Measurements from ENCODE around the gene ARMC2. TPM values are rescaled to one million over a fixed set of nuclear protein-coding genes. Genes with fewer than 3 reads are reported as not detected.
"Not testable (repeated sequence)": the region's sequence is repeated elsewhere in the genome, so short reads cannot be mapped to it uniquely, and the experiment has no call there.

ARMC2 gene
- total RNA-seq, 1 donor from 2014 or later, result 1.1 TPM

DNA sequence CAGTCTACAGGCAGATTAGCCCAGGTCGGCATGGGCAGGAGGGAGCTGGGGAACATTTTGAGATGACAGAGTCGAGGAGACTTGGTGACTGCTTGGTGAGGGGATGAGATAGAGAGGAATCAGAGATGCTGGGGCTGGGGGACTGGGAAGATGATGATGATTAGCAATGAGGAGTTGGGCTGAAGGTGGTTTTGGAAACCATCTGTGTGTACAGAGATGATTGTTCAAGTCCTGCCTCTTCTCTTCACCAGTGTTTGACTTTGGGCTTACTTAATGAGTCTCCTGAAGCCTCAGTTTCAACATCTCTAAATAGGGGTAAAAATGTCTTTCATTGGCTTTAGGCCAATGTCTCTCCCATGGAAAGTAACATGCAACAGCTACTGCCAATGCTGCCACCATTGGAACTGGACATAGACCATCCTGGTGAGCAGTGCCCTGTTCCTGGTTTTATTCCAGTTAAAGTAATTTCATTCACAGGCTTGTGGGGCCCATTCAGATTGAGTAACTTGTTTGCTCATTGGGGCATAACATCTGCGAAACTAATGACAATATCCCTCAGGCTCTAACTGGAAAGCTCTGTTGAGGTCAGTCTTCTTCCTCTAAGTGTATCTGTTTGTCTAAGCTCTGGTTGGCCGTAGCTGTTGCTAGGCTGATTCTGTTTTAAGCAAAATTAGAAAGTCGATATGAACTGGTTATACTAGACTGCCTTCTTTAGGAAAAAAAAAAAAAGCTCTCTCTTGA, 99.1 kb downstream of the ARMC2 start:
- DNase-seq (ENCODE audit: low spot score) (no peak), ATAC-seq (peak; percentile 66)

DNA sequence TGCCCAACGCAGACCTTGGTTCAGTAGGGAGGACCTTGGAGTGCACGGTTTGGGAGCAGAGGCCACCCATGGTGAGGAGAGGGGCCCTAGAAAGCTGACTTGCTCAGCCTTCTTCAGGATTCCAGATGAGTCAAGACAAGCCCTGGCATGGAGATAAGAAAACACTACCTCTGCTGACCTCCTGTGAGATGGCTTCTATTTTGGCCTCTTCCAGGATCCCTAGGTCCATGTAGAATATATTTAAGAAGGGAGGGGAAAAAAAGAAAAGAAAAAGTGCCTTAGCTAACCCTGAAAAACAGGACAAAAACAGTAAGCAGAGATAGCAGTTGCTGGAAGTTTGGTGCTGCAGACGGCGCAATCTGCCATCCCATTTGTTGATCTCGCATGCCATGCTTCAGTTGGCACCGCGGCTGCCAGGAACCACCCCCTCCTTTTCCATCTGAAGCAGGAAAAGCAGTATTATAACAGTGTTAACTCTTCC, 100.0 kb downstream of the ARMC2 start:
- no peak for DNase-seq (ENCODE audit: low spot score)
- ATAC-seq, result no peak

DNA sequence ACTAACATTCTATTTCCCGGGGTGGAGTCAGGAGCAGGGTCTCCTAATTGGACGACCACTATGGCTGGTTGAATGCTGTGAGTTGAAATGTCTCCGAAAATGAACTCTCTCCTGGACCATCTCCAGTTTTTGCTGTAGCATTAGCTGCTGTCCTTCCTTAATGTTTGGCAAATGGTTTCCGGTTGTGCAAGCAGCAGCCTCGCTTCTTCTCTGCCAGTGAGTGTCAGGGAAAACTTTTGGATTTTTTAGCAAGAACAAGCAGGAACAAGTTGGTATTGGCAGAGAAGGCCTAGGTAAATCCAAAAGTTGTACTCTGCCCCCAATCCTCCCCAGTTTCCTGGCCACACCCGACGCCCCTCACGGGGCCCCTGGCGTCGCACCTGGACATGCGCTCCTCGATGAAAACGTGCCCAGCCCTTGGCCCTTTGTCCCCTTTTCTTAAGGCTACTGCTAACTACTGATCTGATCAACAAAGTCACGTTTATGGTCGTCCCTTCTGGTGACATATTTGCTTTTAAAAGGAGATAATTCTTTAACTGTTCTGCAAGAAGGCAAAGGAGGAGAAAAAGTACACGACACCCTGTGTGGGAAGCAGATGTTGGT, 103.2 kb downstream of the ARMC2 start:
- ATAC-seq (peak; percentile 64), DNase-seq (ENCODE audit: low spot score) (peak; percentile 58)

DNA sequence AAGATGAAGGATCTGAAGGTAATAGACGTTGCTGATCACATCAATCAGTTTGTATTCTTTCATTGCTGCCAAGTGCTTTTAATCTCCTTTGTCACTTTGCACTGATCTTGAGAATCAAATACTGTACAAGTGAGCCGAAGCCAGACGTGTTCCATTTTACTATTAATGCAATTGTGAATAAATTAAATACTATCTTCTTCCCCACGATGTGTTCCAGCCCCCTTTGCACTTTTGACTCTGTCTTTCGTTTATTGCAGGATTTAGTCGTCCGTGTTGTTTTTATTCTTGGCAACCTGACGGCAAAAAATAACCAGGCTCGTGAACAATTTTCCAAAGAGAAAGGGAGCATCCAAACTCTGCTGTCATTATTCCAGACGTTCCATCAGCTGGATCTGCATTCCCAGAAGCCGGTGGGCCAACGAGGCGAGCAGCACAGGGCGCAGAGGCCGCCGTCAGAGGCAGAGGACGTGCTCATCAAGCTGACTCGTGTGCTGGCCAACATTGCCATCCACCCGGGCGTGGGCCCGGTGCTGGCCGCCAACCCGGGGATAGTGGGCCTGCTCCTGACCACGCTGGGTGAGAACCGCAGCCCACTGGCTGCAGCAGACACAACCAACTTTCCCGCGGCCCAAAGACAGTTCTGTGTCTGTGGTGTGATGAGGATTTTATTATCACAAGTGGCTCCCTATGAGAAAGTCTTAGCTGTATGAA, 104.7 kb downstream of the ARMC2 start:
- ATAC-seq, result no peak

DNA sequence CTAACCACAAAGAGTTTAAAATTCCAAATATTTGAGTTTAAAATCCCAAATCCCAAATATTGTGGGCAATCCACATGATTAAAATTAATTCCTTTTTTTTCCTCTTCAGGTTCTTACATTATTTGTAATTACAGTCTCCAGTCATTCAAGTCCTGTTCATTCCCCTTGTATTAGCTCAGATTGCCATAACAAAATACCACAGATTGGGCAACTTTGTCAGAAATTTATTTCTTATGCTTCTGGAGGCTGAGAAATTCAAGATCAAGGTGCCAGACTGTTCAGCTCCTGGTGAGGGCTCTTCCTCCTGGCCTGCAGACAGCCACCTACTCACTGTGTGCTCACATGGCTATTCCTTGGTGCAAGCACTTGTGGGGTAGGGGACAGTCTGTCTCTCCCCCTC, 105.5 kb downstream of the ARMC2 start:
- ATAC-seq, result no peak

More for the DNA sequence above, 104.7 kb downstream of the ARMC2 start:
- DNase-seq (ENCODE audit: low spot score), result no peak

DNA sequence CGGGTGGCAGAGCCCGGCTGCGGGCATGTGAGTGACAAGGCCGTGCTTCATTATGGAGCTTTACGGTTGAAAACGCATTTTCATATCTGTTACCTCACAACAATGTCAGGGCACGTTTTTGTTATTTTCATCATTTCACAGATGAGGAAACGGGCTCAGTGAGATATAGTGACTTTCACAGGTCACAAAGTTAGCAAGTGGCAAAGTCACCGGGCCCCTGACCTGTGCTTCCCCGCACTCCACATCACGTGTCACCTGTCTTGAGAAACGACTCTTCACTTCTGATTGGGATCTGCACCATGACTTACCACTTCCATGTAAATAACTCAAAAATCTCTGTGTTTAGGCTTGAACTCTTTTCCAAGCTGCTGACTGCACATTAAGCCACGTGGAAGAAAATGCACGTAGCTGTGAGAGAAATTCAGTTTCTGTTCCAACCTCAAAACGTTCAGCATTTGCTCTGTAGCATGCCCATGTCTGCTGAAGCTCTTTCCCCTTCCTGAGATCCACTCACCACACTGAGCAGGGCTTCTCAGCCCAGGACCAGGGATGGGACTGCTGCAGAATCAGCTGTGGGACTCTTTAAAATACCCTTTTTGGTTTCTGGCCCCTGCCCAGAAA, 107.2 kb downstream of the ARMC2 start:
- ATAC-seq (no peak), DNase-seq (ENCODE audit: low spot score) (no peak)

More for the DNA sequence above, 105.5 kb downstream of the ARMC2 start:
- DNase-seq (ENCODE audit: low spot score), result no peak

DNA sequence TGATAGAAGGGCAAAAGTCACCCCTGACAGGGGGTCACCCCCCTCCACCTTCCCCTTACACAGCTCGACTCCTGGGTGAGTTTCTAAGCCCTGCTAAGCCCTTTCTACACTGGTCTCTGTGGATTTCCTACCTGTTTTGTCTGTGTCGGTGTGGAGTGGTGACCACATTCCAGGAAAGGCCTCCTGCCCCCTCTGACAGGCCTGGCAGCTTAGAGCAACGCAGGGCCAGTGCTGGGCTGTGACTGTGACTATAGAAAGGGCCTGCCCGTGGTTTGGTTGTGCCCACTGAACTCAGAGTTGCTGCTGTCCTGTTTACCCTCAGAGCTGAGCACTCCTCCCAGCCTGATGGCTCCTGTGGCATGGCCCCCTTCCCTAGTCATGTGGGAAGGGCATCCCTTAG, 109.0 kb downstream of the ARMC2 start:
- ATAC-seq, result peak; percentile 16

DNA sequence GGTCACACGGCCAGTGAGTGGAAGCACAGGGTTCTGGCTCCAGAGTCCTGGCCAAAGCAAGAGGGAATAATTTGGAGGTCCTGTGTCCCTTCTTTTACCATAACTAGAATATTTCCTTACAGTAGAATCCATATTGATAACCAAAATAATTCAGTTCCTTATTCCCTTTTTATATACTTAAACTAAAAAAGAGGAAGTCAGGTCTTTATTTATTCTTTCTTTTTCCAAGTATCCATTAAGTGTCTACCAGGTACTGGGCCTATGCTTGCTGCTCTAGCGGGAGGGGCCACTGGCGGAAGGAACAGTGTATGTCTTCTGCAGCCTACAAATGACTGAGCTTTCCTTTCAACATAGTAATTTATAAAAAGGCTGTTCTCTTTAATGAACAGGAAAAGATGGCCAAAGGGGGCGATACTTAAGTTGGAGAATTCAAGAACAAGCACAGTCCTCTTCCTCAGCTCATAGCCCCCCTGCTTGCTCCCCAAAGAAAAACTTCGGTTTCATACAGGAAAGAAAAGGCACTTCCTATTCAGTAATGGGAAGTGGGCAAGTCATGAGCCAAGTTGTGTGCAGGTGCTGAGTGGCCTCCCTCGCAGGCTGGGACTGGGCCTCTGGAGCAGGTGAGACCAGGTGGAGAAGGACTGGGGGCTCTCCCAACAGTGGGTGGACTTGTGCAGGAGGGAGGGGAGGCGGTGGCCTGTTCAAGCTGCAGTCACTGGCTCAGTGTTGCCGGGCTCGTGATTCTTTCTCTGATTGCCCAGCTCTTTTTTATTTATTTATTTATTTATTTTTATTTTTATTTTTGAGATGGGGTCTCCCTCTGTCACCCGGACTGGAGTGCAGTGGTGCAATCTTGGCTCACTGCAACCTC, 110.9 kb downstream of the ARMC2 start:
- DNase-seq (ENCODE audit: low spot score) (no peak), ATAC-seq (no peak)

More for the DNA sequence above, 109.0 kb downstream of the ARMC2 start:
- no peak for DNase-seq (ENCODE audit: low spot score)

DNA sequence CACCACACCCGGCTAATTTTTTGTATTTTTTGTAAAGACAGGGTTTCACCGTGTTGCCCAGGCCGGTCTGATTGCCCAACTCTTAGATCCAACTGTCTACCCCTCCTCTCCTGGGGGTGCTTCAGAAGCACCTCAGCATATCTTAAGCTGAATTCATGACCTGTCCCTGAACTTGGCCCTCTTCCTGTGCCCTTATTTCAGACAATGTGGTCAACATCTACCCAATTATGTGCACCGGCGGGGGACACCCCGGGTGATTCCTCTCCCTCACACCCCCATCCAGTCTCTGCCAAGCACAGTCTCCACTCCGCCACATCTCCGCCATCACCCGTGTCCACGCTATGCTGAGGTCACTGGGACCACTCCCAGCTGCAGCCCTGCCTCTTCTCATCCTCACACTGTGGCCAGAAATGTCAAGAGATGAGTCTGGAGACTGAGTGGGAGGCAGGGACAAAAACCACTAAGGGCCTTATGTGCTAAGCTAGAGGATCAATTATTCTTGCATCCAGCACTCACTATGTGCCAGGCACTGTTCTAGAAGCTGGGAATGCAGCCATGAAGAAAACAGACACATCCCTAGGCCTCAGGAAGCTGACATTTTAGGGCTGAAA, 111.9 kb downstream of the ARMC2 start:
- no peak for DNase-seq (ENCODE audit: low spot score)
- no peak for ATAC-seq

DNA sequence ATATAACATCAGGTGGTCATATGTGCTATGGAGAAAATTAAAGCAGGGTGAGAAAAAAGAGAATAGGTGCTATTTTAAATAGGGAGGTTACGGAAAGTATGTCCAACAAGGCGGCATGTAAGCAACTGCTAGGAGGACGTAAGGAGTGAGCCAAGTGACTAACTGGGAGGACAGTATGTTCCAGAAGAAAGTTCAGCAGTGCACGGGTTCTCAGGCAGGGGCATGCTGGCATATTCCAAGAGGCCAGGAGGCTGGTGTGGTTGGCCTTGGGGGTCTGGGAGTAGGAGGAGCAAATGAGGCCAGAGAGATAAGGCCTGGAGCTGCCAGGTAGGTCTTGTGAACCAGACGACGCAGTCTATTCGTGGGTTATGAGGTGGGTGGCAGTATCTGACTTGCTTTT, 112.4 kb downstream of the ARMC2 start:
- ATAC-seq, result no peak
- no peak for DNase-seq (ENCODE audit: low spot score)

DNA sequence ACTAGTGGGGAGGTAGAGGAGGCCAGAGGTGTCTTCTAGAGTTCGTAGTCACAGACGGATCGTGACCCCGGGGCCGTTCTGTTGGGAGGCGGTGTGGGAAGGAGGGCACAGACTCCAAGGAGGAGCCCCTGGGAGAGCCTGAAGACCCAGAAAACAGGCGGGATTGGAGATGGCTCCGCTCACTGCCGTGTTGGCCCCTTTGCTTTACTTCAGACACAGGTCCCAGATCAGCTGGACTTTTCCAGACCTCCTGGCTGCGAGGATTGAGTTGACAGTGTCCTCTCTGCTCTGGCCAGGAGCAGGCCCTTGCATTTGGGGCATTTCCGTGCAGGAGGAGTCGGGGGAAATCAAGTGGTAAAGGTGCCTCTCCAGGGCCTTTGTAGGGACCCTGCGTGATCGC, 112.9 kb downstream of the ARMC2 start:
- ATAC-seq (no peak), DNase-seq (ENCODE audit: low spot score) (no peak)

DNA sequence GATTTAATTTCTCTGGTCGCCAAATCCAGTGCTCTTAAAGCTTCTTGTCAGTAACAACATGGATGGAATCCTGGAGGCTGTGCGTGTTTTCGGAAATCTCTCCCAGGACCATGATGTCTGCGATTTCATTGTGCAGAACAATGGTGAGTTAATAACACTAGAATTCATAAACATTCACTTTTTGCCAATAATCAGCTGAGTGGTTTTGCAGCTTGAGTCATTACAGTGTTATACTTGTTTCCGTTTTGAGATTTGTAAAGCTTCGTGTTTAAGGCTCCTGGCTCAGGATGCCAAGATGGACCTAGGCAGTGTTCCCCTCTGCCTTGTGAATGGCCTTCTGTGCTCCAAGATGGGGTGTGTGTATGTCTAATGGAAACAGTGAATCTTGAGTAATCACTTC, 113.8 kb downstream of the ARMC2 start:
- ATAC-seq (no peak), DNase-seq (ENCODE audit: low spot score) (no peak)

DNA sequence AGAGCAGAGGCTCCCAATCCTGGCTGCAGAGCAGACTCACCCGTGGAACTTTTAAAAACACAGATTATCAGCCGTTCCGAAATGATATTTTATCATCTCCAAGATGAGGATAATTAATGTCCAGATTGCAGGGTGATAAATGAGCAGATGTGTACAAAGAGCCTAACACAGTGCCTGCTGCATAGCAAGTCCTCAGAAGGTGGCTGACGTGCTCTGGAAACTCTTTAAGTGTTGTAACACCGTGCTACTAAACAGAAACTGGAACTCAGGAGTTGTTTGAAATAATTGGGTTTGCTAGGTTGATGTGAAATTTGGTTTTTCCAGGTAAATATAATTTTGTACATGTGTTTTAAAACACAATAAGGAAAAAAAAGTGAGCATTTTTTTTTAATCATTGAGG, 118.0 kb downstream of the ARMC2 start:
- no peak for DNase-seq (ENCODE audit: low spot score)
- no peak for ATAC-seq

DNA sequence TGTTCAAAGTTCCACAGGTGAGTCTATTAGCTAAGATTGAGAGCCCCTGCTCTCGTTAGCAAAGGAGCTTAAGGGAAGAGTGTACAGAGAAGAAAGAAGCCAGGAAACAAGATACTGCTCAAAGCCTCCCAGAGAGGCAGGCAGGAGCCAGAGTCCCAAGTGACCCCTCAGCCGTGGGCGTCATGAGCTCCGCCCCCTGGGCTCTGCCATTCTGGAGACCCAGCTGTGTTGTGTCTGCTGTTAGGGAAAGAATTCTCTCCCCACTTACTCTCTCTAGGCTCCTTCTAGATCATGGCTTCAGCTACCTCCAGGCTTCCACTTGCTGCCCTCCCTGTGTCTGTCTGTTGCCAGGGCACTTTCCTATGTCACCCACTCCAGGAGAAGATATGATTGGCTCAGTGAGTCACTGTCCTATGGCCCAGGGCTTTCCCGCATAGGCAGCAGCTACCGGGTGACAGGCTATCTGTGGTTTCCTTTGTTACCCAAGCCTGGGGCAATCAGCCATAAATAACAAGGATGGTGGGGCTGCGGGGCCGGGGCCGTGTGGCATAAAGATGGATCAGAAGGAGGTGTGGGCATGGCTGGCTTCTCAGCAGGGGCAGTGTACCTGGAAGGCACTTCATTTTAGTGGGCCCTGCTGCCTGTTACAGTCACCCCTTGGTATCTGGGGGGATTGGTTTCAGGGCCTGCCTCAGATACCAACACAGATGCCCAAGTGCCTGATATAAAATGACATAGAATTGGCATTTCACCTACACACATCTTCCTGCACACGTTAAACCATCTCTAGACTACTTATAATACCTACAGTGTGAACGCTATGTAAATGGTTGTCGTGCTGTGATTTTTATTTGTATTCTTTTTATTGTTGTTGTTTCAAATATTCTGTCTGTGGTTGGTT, 118.9 kb downstream of the ARMC2 start:
- no peak for ATAC-seq
- DNase-seq (ENCODE audit: low spot score), result no peak

DNA sequence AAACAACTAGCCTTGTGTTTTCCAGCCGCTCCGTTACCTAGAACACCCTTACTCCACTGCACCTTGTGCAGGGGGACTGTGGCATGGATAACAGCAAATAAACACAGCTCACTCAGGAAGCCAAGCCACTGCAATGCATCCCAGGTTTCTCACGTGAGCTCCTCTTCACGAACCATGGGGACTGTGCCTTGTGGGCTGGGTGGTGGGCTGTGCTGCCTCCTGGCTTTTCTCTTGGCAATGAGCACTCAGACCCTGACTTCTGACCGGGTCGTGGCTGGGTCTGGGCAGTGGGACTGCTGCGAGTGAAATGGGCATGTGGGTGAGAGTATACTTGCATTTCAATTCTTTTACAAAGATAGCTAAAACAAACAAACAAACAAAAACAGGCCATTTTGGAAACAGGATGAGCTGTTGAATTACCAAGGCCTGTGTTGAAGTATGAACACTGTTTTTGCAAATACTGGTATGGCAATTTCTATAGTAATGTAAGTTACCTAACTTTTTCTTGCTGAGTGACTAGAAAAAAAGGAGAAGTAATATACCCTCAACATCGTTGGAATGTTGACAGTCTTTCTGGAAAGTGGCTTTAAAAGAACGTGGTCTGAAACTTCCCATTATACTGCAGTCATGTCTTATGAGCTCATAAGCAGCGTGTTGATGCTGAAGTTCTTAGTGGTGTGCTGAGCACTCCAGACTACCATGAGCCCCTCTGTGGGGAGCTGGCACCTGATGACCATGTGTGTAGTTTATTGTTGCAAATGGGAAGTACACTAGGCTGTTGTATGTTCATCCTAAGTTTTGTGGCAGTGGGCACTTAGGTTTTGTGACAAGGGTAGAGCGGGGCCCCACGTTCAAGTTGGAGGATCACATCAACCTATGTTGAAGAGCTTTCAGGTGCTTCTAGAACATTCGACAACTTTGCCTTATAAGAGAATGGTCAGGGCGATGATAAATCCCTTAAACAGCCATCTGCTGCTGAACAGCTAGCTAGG, 120.4 kb downstream of the ARMC2 start:
- no peak for DNase-seq (ENCODE audit: low spot score)
- no peak for ATAC-seq

DNA sequence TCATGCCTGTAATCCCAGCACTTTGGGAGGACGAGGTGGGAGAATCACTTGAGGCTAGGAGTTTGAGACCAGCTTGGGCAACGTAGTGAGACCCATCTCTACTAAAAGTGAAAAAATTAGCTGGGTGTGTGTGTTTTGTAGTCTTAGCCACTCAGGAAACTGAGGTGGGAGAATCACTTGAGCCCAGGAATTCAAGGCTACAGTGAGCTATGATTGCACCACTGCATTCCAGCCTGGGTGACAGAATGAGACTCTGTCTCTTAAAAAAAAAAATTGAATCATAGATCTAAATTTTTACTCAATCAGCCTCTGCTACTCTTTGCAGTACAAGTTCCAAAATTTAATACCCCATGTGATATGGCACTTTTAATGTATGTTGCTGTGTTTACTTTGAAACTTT, 121.6 kb downstream of the ARMC2 start:
- no peak for ATAC-seq

DNA sequence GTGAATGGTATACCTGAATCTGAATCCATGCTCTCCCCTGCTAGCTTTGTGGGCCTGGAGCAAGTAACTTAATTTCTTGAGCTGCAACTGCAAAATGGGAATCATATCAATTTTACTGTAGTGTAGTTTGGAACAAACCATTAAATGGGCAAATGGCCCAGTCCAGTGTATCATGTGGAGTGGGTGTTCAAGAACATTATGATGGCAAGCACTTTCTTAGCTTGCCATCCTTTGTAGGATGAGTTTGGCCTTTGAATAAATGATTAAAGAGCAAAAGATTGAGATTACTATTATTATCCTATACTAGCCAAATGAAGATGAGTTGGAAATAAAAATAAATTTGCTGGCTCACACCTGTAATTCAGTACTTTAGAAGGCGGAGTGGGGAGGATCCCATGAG, 126.0 kb downstream of the ARMC2 start:
- ATAC-seq, result no peak
- no peak for DNase-seq (ENCODE audit: low spot score)

More for the DNA sequence above, 121.6 kb downstream of the ARMC2 start:
- DNase-seq (ENCODE audit: low spot score), result no peak

DNA sequence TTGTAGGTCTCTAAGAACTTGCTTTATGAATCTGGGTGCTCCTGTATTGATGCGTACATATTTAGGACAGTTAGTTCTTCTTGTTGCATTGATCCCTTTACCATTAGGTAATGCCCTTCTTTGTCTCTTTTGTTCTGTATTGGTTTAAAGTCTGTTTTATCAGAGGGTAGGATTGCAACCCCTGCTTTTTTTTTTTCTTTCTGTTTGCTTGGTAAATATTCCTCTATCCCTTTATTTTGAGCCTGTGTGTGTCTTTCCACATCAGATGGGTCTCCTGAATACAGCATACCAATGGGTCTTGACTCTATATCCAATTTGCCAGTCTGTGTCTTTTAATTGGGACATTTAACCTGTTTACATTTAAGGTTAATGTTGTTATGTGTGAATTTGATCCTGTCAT, 130.4 kb downstream of the ARMC2 start:
- not testable (repeated sequence) for ATAC-seq; DNase-seq (ENCODE audit: low spot score)

All from left lobe of liver (tissue), 2 donors.